CD4-positive, CD25-positive, alpha-beta regulatory T cell (primary cell): ENCODE measurements around the gene LGR6. TPM values are rescaled to one million over a fixed set of nuclear protein-coding genes. Genes with fewer than 3 reads are reported as not detected.

ENCODE experiments used
- ATAC-seq, 2 donors: fragments of 150-1000 bp; cut with Tn5 transposase; one replicate each; pipeline ENCODE4 v1.10.0; 2021; ENCODE audit warnings: low read depth in 2 of 2, moderate number of reproducible peaks in 2 of 2, moderate library complexity in 1 of 2
- DNase-seq, 3 donors: peaks; one replicate each; pipeline versions ENCODE4 v3.0.0 to v3.0.0-alpha.2; 2012 to 2022; ENCODE audit warnings: mixed read lengths in 1 of 3
- H3K27ac ChIP-seq: one replicate; pipeline ENCODE4 v1.7.0; 2013; ENCODE audit warnings: mild to moderate bottlenecking, low read length; ENCODE audit not compliant: insufficient read depth, poor library complexity, severe bottlenecking
- H3K27me3 ChIP-seq: one replicate; pipeline ENCODE4 v1.7.0; 2013; ENCODE audit warnings: low read length; ENCODE audit not compliant: control insufficient read depth, insufficient read depth
- H3K36me3 ChIP-seq: one replicate; pipeline ENCODE4 v1.7.0; 2013; ENCODE audit warnings: mild to moderate bottlenecking, low read length, moderate library complexity; ENCODE audit not compliant: control insufficient read depth, insufficient read depth
- H3K4me1 ChIP-seq: 2 replicates; pipeline ENCODE4 v1.7.0; 2013; ENCODE audit warnings: mild to moderate bottlenecking, low read length; ENCODE audit not compliant: insufficient read depth, control insufficient read depth, poor library complexity, severe bottlenecking
- H3K4me3 ChIP-seq: one replicate; pipeline ENCODE4 v1.7.0; 2013; ENCODE audit warnings: low read depth, mild to moderate bottlenecking, low read length, moderate library complexity
- H3K9me3 ChIP-seq, 2 experiments: 1 replicate in 1 of 2; 2 replicates in 1 of 2; pipeline ENCODE4 v1.7.0; 2013; ENCODE audit warnings: low read length in 2 of 2, mild to moderate bottlenecking in 1 of 2, moderate library complexity in 1 of 2; ENCODE audit not compliant: control insufficient read depth in 2 of 2
- H3K27ac Mint-ChIP-seq, 3 donors: one replicate each; pipeline ENCODE4 v1.8.0; 2020 to 2022; ENCODE audit warnings: mild to moderate bottlenecking in 3 of 3, mixed read lengths in 3 of 3, moderate library complexity in 2 of 3
- H3K27me3 Mint-ChIP-seq: one replicate; pipeline ENCODE4 v1.8.0; 2022; ENCODE audit warnings: mild to moderate bottlenecking, mixed read lengths
- H3K36me3 Mint-ChIP-seq: one replicate; pipeline ENCODE4 v1.8.0; 2020; ENCODE audit warnings: mixed read lengths
- H3K4me1 Mint-ChIP-seq, 4 donors: one replicate each; pipeline ENCODE4 v1.8.0; 2020 to 2022; ENCODE audit warnings: mixed read lengths in 4 of 4, mild to moderate bottlenecking in 1 of 4
- H3K4me3 Mint-ChIP-seq, 4 donors: one replicate each; pipeline ENCODE4 v1.8.0; 2020 to 2022; ENCODE audit warnings: mild to moderate bottlenecking in 4 of 4, mixed read lengths in 4 of 4, moderate library complexity in 3 of 4
- H3K9me3 Mint-ChIP-seq, 7 donors: one replicate each; pipeline ENCODE4 v1.8.0; 2020 to 2022; ENCODE audit warnings: mixed read lengths in 7 of 7, mild to moderate bottlenecking in 3 of 7, moderate library complexity in 2 of 7
- polyA plus RNA-seq, 4 donors: library from polyadenylated mRNA; unstranded; fragments of 300-500 nt; fragmentation: Illumina TruSeq; gene quantifications; one replicate each; pipeline ENCODE4 v1.2.3, GENCODE V29; 2021
- total RNA-seq: library from RNA; stranded (reverse); gene quantifications from one replicate; pipeline ENCODE4 v1.2.3, GENCODE V29; 2022

LGR6 gene
- total and polyA plus RNA-seq, 5 donors from 2014 or later, result 0.16 to 0.87 (median 0.30) TPM

DNA sequence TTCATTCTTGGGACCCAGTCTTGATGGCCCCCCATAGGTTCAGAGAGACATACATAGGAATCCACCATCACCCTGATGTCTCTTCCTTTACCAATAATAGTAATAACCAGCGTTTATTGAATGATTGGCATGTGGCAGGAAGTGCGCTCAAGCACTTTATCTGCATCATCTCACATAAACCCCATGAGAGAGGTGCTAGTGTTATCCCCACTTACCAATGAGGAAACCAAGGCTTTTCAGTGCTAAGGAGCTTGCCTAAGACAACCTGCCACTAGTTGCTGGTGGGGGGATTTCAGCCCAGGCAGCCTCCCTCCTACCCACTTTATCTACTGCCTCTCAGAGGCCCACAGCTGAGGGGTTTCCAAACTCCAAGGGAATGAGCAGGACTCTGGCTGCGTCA, 7.7 kb downstream of the LGR6 start:
- Histone ChIP-seq H3K9me3 (no peaks in the 10 kb centered on the region), H3K4me1 (no peaks in the 10 kb centered on the region), H3K27me3 (no peaks in the 10 kb centered on the region), H3K4me3 (no peak overlapping the region), H3K36me3 (no peaks in the 10 kb centered on the region), H3K27ac (no peak overlapping the region)
- ATAC-seq, result no peak
- no peak for DNase-seq
- Mint-ChIP-seq H3K4me1 (peaks cover 0 to 20% (median 2%) of the 10 kb centered on the region in 4 donors), H3K4me3 (no peak overlapping the region), H3K27me3 (peaks cover 15% of the 10 kb centered on the region), H3K9me3 (no peaks in the 10 kb centered on the region), H3K36me3 (no peaks in the 10 kb centered on the region), H3K27ac (no peak overlapping the region)

DNA sequence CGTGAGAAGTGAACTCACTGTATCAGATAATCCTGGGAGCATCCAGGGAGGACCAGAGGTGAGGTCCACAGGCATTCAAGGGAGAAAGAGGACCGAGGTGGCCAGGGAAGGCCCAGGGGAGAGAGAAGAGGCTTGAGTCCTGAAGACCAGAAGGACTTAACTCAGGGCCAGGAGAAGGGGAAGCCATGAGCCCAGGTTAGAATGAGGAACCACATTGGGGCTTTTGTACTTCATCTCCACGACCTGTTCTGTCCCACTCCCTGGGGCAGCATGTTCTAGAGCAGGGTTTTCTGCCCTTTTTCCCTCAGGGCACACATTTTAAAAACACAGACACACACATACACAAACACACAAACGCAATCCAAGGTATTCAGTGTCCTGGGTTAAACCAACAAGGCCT, 8.4 kb downstream of the LGR6 start:
- DNase-seq, result no peak
- Histone ChIP-seq H3K27me3 (no peaks in the 10 kb centered on the region), H3K27ac (no peak overlapping the region), H3K36me3 (no peaks in the 10 kb centered on the region), H3K4me1 (no peaks in the 10 kb centered on the region), H3K4me3 (no peak overlapping the region), H3K9me3 (no peaks in the 10 kb centered on the region)
- peaks cover 9% of the 10 kb centered on the region for H3K27me3 Mint-ChIP-seq
- H3K4me3 Mint-ChIP-seq, result no peak overlapping the region
- H3K27ac Mint-ChIP-seq, result no peak overlapping the region
- no peaks in the 10 kb centered on the region for H3K9me3 Mint-ChIP-seq
- ATAC-seq, result no peak
- H3K4me1 Mint-ChIP-seq, result peaks cover 0 to 20% (median 2%) of the 10 kb centered on the region in 4 donors
- no peaks in the 10 kb centered on the region for H3K36me3 Mint-ChIP-seq

DNA sequence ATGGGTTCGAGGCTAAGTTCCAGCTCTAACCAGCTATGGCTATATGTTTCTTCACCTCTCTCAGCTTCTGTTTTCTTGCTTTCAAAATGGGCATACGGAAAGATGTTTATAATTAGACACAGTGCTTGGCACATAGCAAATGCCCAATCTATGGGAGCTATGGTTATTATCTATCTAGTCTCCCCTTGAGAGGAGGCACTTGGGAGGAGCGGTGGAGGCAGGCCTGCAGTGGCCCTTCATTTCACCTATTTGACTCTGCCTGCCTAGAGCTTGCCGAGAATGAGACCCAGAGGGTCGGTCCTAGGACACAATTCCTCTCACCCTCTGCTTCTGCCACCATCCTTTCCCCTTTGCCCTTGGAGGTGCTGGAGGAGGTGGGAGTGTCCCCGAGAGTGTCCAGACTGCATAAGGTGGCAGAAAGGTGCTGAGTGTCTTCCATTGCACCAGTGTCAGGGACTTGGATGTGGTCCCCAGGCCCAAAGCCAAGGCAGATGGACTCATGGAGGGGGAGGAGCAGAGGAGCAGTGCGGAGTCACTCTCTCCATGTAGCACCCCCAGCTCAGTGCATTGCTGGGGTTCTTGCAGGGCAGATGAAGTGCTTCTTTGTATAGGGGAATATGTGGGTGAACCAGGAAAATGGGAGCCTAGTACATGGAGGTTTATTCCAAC, 9.0 kb downstream of the LGR6 start:
- H3K27me3 Mint-ChIP-seq, result peaks cover 9% of the 10 kb centered on the region

DNA sequence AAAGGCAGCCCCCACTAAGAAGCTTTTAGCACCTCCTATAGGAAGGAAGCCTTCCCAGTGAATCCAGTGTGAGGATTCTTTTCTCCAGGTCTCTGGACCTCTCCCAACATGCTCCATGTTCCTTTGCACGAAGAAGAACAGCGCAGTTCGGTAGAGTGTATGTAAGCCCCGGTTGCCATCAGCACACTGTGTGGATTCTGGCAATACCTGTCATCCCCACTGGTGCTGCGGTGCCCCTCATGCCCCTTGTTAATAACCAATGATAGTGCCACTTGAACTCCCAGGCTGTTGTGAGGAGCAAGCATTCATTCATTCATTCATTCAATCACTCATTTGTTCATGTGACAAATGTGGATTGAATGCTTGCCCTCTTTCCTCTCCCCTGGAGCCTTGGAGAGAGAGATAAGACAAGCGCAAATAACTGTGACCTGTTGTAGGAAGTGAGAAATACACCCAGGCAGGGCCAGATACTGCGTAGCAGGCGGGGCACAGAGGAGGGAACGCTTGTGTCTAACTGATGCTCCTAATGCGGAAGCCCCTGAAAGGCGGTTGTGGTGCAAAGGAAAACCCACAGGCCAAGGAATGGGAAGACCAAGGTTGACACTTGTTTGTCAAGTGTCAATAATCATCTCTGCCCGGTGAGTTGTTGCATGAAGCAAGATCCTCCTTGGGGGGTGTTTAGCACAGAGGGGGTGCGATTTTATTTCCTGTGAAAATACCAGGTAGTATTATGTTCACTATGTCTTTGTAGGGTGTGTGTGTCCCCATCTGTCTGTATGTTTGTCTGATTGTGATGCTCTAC, 9.8 kb downstream of the LGR6 start:
- peak in 1 of 3 donors; percentile 30 for DNase-seq
- no peaks in the 10 kb centered on the region for H3K4me1 ChIP-seq
- no peaks in the 10 kb centered on the region for H3K9me3 ChIP-seq
- H3K9me3 Mint-ChIP-seq, result no peaks in the 10 kb centered on the region
- no peaks in the 10 kb centered on the region for H3K36me3 ChIP-seq
- ATAC-seq, result peak in 1 of 2 donors; percentile 32
- peaks cover 7% of the 10 kb centered on the region for H3K27me3 Mint-ChIP-seq
- no peak overlapping the region for H3K4me3 Mint-ChIP-seq
- no peak overlapping the region for H3K27ac ChIP-seq
- no peak overlapping the region for H3K27ac Mint-ChIP-seq
- peaks cover 0 to 14% (median 1%) of the 10 kb centered on the region in 4 donors for H3K4me1 Mint-ChIP-seq
- H3K4me3 ChIP-seq, result no peak overlapping the region
- H3K27me3 ChIP-seq, result no peaks in the 10 kb centered on the region
- H3K36me3 Mint-ChIP-seq, result no peaks in the 10 kb centered on the region

More for the DNA sequence above, 9.0 kb downstream of the LGR6 start:
- Mint-ChIP-seq H3K9me3 (no peaks in the 10 kb centered on the region), H3K4me1 (peaks cover 0 to 20% (median 2%) of the 10 kb centered on the region in 4 donors), H3K4me3 (no peak overlapping the region), H3K27ac (no peak overlapping the region), H3K36me3 (no peaks in the 10 kb centered on the region)
- Histone ChIP-seq H3K4me1 (no peaks in the 10 kb centered on the region), H3K27me3 (no peaks in the 10 kb centered on the region), H3K36me3 (no peaks in the 10 kb centered on the region), H3K9me3 (no peaks in the 10 kb centered on the region), H3K27ac (no peak overlapping the region), H3K4me3 (no peak overlapping the region)
- ATAC-seq (no peak), DNase-seq (no peak)

DNA sequence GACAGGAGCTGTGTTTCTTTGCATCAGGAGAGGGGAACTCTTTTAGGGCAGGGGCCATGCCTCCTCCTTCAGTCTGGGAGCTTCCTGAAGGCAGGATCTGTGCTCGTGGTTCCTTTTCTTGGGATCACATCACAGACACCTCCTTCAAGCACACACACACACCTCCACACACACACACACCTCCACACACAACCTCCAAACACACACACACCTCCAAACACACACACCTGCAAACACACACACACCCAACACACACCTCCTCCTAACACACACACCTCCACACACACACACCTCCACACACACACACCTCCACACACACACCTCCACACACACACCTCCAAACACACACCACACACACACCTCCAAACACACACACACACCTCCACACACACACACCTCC, 10.5 kb downstream of the LGR6 start:
- Mint-ChIP-seq H3K4me3 (no peak overlapping the region), H3K36me3 (no peaks in the 10 kb centered on the region), H3K9me3 (no peaks in the 10 kb centered on the region), H3K4me1 (peaks cover 0 to 11% (median 1%) of the 10 kb centered on the region in 4 donors), H3K27me3 (peaks cover 5% of the 10 kb centered on the region), H3K27ac (no peak overlapping the region)
- H3K36me3 ChIP-seq, result no peaks in the 10 kb centered on the region
- H3K27me3 ChIP-seq, result no peaks in the 10 kb centered on the region
- H3K4me1 ChIP-seq, result no peaks in the 10 kb centered on the region
- ATAC-seq (no peak), DNase-seq (no peak)
- H3K9me3 ChIP-seq, result no peaks in the 10 kb centered on the region
- no peak overlapping the region for H3K4me3 ChIP-seq
- H3K27ac ChIP-seq, result no peak overlapping the region

DNA sequence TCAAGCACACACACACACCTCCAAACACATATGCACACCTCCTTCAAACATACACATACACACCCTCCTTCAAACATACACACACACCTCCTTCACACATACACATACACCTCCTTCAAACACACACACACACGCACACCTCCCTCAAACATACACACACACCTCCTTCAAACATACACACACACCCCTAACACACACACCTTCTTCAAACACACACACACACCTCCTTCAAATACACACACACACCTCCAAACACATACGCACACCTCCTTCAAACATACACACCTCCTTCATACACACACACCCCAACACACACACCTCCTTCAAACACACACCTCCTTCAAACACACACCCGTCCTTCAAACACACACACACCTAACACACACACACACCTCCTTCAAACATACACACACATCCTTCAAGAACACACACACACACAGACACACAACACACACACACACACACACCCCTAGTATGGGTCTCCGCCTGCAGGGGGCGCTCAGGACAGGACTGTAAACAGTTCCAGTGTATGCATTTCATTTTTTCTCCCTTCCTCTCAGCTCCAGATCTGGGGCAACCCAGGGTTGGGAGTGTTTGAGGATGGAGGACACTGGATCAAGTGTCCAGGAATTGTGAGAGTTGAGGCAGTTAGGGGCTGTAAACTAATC, 12.1 kb downstream of the LGR6 start:
- DNase-seq (no peak), ATAC-seq (no peak)
- Histone ChIP-seq H3K36me3 (no peaks in the 10 kb centered on the region), H3K4me1 (no peaks in the 10 kb centered on the region), H3K9me3 (no peaks in the 10 kb centered on the region), H3K27ac (no peak overlapping the region), H3K4me3 (no peak overlapping the region), H3K27me3 (no peaks in the 10 kb centered on the region)
- Mint-ChIP-seq H3K4me1 (peaks cover 0 to 6% (median 0%) of the 10 kb centered on the region in 4 donors), H3K27me3 (peaks cover 11% of the 10 kb centered on the region), H3K36me3 (no peaks in the 10 kb centered on the region), H3K4me3 (no peak overlapping the region), H3K27ac (no peak overlapping the region), H3K9me3 (no peaks in the 10 kb centered on the region)

DNA sequence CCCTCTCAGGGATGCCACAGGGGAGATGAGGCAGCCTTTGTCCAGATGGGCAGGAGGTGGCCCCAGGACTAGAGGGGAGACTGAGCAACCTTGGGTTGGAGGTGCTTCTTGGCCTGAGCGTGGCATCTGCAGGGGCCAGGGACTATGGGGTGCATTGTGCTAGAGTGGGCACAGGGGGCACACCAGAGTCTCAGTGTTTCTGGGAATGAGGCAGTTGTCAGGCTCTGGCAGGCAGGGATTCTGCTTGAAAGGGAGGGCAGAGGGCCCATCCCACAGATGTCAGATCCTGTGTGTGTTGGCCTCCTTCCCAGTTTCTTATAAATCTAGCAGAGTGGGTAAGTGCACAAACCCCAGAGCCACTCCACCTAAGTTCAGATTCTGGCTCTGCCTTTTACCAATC, 13.7 kb downstream of the LGR6 start:
- Histone ChIP-seq H3K36me3 (no peaks in the 10 kb centered on the region), H3K4me1 (no peaks in the 10 kb centered on the region), H3K9me3 (no peaks in the 10 kb centered on the region), H3K4me3 (no peak overlapping the region), H3K27me3 (peaks cover 10% of the 10 kb centered on the region), H3K27ac (no peak overlapping the region)
- H3K4me3 Mint-ChIP-seq, result no peak overlapping the region
- H3K27me3 Mint-ChIP-seq, result peaks cover 10% of the 10 kb centered on the region
- ATAC-seq (no peak), DNase-seq (no peak)
- H3K9me3 Mint-ChIP-seq, result no peaks in the 10 kb centered on the region
- no peaks in the 10 kb centered on the region for H3K4me1 Mint-ChIP-seq
- H3K36me3 Mint-ChIP-seq, result no peaks in the 10 kb centered on the region
- no peak overlapping the region for H3K27ac Mint-ChIP-seq
